Measurements from ENCODE around the gene MSANTD3. TPM values are rescaled to one million over a fixed set of nuclear protein-coding genes. Genes with fewer than 3 reads are reported as not detected.

The MSANTD3 gene
- total RNA-seq = 100 to 1,000 TPM in 1 of 2 donors, 10 to 100 TPM in 1; 93.9 to 120 TPM

GRCh38 chr9:100426530-100427365 lies at the start of gene MSANTD3:
MSANTD3 (plus strand) TSS chr9:100427143; CDS start chr9:100441939, 14,796 bp downstream.

GRCh38 chr9:100472788-100473275 lies 45.9 kb downstream of the MSANTD3 start, which contains the start of gene TMEFF1:
TMEFF1 (plus strand) TSS chr9:100473149; CDS start chr9:100473545, 396 bp downstream.

Other genes starting within 250 kb of the MSANTD3 start
- 10 to 100 TPM; 21.3 to 48.0 TPM for gene TEX10, start 74.2 kb upstream of the MSANTD3 start, total RNA-seq
- gene TMEFF1, start 46.0 kb downstream of the MSANTD3 start, total RNA-seq = under 1 TPM; under 0.01 to 0.69 TPM
- under 1 TPM; 0.69 to 1.00 TPM for gene CAVIN4, start 150.9 kb downstream of the MSANTD3 start, total RNA-seq

All from melanocyte of skin (primary cell).